ENCODE data around the gene DRD1.

DRD1 gene

GRCh38 chr5:175390352-175391083 is 53.5 kb downstream of the DRD1 start:
- no peak overlapping the region for H3K27ac ChIP-seq (ENCODE audit: low read length)
- H3K36me3 ChIP-seq (ENCODE audit: control insufficient read depth in 1 of 2, insufficient read depth in 2 of 2, low read length in 2 of 2) = no peaks in the 10 kb centered on the region

More at GRCh38 chr5:175390352-175391083, 53.5 kb downstream of the DRD1 start:
- no peak overlapping the region for H3K4me3 ChIP-seq (ENCODE audit: low read depth in 1 of 2, low read length in 2 of 2)
- peaks cover 0 to 4% of the 10 kb centered on the region in 2 donors for H3K9me3 ChIP-seq (ENCODE audit: control insufficient read depth in 1 of 2, low read length in 2 of 2)
- no peaks in the 10 kb centered on the region for H3K27me3 ChIP-seq (ENCODE audit: low read depth, low read length)
- no peaks in the 10 kb centered on the region for H3K4me1 ChIP-seq (ENCODE audit: control insufficient read depth in 1 of 2, insufficient read depth in 2 of 2, low read length in 2 of 2)
